Stimulated activated CD8-positive, alpha-beta memory T cell treated with anti-CD3 and anti-CD28 coated beads, Interleukin-15, amount 100 ng/mL, for 48 hours (primary cell): ENCODE results near the gene IRGM.
A peak's percentile ranks its signal among the peaks of the same experiment; 100 is the strongest.
"Not testable (repeated sequence)": the region's sequence is repeated elsewhere in the genome, so short reads cannot be mapped to it uniquely, and the experiment has no call there.

Experiments
- DNase-seq, 2 donors: peaks; one replicate each; pipeline ENCODE4 v3.0.0-alpha.2; 2020; ENCODE audit warnings: low read depth in 2 of 2

IRGM gene

GRCh38 chr5:150846308-150846653, at the start of gene IRGM:
Gene IRGM (plus strand): TSS chr5:150846521. CDS start chr5:150848124, 1,603 bp downstream.
- not testable (repeated sequence) for DNase-seq

GRCh38 chr5:150797384-150797783, 48.9 kb upstream of the IRGM start:
- DNase-seq: no peak

- DNase-seq: no peak
Measured at GRCh38 chr5:150801117-150801927, 45.0 kb upstream of the IRGM start.

GRCh38 chr5:150804388-150804787, 41.9 kb upstream of the IRGM start:
- DNase-seq: no peak

GRCh38 chr5:150809363-150809762, 37.0 kb upstream of the IRGM start:
- no peak for DNase-seq

GRCh38 chr5:150815010-150815409, 31.3 kb upstream of the IRGM start:
- DNase-seq: no peak

- no peak for DNase-seq
Measured at GRCh38 chr5:150816946-150817345, 29.4 kb upstream of the IRGM start.

GRCh38 chr5:150829744-150830143, 16.6 kb upstream of the IRGM start:
- no peak for DNase-seq

- not testable (repeated sequence) for DNase-seq
Measured at GRCh38 chr5:150831821-150832220, 14.5 kb upstream of the IRGM start.

GRCh38 chr5:150836064-150836463, 10.3 kb upstream of the IRGM start:
- no peak for DNase-seq

GRCh38 chr5:150836703-150837102, 9.6 kb upstream of the IRGM start:
- no peak for DNase-seq

- DNase-seq: not testable (repeated sequence)
Measured at GRCh38 chr5:150845185-150845859, 999 bp upstream of the IRGM start.

GRCh38 chr5:150846654-150847333, 473 bp downstream of the IRGM start:
- DNase-seq: peak; percentile 43 to 55

GRCh38 chr5:150847334-150847695, 994 bp downstream of the IRGM start:
- DNase-seq: no peak

GRCh38 chr5:150848271-150848670, 1.9 kb downstream of the IRGM start:
- DNase-seq: no peak

GRCh38 chr5:150851039-150851438, 4.7 kb downstream of the IRGM start:
- no peak for DNase-seq

- no peak for DNase-seq
Measured at GRCh38 chr5:150853561-150853960, 7.2 kb downstream of the IRGM start.

GRCh38 chr5:150856700-150857099, 10.4 kb downstream of the IRGM start:
- DNase-seq: not testable (repeated sequence)

- no peak for DNase-seq
Measured at GRCh38 chr5:150860246-150860821, 14.0 kb downstream of the IRGM start.

- DNase-seq: no peak
Measured at GRCh38 chr5:150862070-150862469, 15.7 kb downstream of the IRGM start.

GRCh38 chr5:150879358-150879757, 33.0 kb downstream of the IRGM start:
- DNase-seq: no peak
